ENCODE data around the gene BBS4. TPM values are rescaled to one million over a fixed set of nuclear protein-coding genes. Genes with fewer than 3 reads are reported as not detected.

BBS4 gene
- total RNA-seq, 2 experiments from 2014 or later, result 17.1 to 19.3 TPM

GRCh38 chr15:72758182-72758581 is 72.2 kb downstream of the BBS4 start:
- POLR2A ChIA-PET, result no interaction called here
- Mint-ChIP-seq H3K36me3 (peaks cover 28% of the 10 kb centered on the region), H3K4me1 (peaks cover 12% of the 10 kb centered on the region), H3K27me3 (no peaks in the 10 kb centered on the region), H3K27ac (no peak overlapping the region), H3K4me3 (no peak overlapping the region), H3K9me3 (no peaks in the 10 kb centered on the region)
- DNase-seq (no peak), ATAC-seq (ENCODE audit: low read depth) (no peak)

- Mint-ChIP-seq H3K27ac (no peak overlapping the region), H3K27me3 (no peaks in the 10 kb centered on the region)
- POLR2A ChIA-PET, result no interaction called here
These were observed 74.7 kb downstream of the BBS4 start for GRCh38 chr15:72760590-72761260.

GRCh38 chr15:72764656-72765055 is 78.6 kb downstream of the BBS4 start:
- Mint-ChIP-seq H3K27ac (no peak overlapping the region), H3K9me3 (peaks cover 7% of the 10 kb centered on the region), H3K4me1 (peaks cover 4% of the 10 kb centered on the region), H3K36me3 (peaks cover 48% of the 10 kb centered on the region), H3K27me3 (no peaks in the 10 kb centered on the region), H3K4me3 (no peak overlapping the region)
- ATAC-seq (ENCODE audit: low read depth) (no peak), DNase-seq (no peak)
- POLR2A ChIA-PET, result interaction anchor here (1.2 kb wide), 1 partner anchor 18 kb away, joined by 3 read pairs; no protein-coding TSS in a partner anchor

More at GRCh38 chr15:72760590-72761260, 74.7 kb downstream of the BBS4 start:
- DNase-seq, result no peak
- H3K36me3 Mint-ChIP-seq, result peaks cover 31% of the 10 kb centered on the region
- H3K4me1 Mint-ChIP-seq, result peaks cover 4% of the 10 kb centered on the region
- H3K9me3 Mint-ChIP-seq, result no peaks in the 10 kb centered on the region
- no peak overlapping the region for H3K4me3 Mint-ChIP-seq
- ATAC-seq (ENCODE audit: low read depth), result no peak

- peaks cover 7% of the 10 kb centered on the region for H3K9me3 Mint-ChIP-seq
- H3K27me3 Mint-ChIP-seq, result no peaks in the 10 kb centered on the region
- POLR2A ChIA-PET, result no interaction called here
- no peak overlapping the region for H3K27ac Mint-ChIP-seq
- H3K36me3 Mint-ChIP-seq, result peaks cover 57% of the 10 kb centered on the region
- DNase-seq (no peak), ATAC-seq (ENCODE audit: low read depth) (no peak)
- peaks cover 4% of the 10 kb centered on the region for H3K4me1 Mint-ChIP-seq
- H3K4me3 Mint-ChIP-seq, result no peak overlapping the region
These were observed 80.0 kb downstream of the BBS4 start for GRCh38 chr15:72766025-72766424.

DNA sequence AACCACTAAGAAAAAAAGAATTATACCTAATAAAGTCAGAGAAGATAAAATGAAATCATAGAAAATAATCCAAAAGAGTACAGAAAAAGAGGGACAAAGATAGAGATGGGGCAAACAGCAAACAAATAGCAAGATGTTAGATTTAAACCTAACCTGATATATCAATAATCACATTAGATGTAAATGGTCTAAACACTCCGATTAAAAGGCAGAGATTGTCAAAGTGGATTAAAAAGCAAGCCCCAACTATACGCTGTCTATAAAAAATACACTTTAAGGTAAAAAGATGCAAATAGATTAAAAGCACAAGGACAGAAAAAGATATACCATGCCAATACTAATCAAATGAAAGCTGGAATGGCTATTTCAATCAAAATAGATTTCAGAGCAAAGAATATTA is 80.8 kb downstream of the BBS4 start:
- POLR2A ChIA-PET, result no interaction called here
- peaks cover 7% of the 10 kb centered on the region for H3K9me3 Mint-ChIP-seq
- H3K4me3 Mint-ChIP-seq, result no peak overlapping the region
- no peak overlapping the region for H3K27ac Mint-ChIP-seq
- DNase-seq (no peak), ATAC-seq (ENCODE audit: low read depth) (no peak)
- H3K27me3 Mint-ChIP-seq, result no peaks in the 10 kb centered on the region
- peaks cover 6% of the 10 kb centered on the region for H3K4me1 Mint-ChIP-seq
- peaks cover 61% of the 10 kb centered on the region for H3K36me3 Mint-ChIP-seq

DNA sequence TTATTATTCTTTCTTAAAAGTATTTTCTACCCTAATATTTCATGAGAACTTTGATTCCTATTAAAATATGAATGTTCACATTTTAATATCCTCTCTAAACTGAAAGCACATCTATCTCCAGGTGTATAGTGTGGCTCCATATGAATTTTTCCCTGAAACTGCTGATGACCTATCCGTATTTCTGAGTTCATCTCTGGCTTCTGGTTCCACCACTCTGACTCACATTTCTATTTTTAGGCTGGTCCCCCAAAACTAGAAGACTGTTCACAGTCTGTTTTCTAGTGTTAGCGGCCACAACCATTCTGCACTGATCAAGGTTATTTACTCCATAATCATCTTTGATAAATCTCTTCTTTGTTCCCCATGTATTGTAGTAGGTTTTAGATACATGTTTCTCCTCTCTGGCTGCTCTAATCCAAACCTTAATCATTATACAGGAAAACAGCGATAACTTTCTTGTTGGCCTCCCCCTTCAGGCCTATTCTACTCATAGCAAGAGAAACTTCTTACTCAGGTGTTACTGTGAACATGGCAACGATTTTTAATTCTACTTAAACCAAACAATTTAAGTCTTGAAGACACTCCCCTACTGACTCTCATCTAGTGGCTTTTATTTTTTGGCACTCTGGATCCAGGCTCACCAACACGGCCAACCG is 84.8 kb downstream of the BBS4 start:
- H3K4me3 Mint-ChIP-seq, result no peak overlapping the region
- H3K36me3 Mint-ChIP-seq, result peaks cover 61% of the 10 kb centered on the region
- POLR2A ChIA-PET, result no interaction called here
- no peaks in the 10 kb centered on the region for H3K27me3 Mint-ChIP-seq
- ATAC-seq (ENCODE audit: low read depth) (no peak), DNase-seq (no peak)
- peaks cover 7% of the 10 kb centered on the region for H3K9me3 Mint-ChIP-seq
- H3K4me1 Mint-ChIP-seq, result peaks cover 15% of the 10 kb centered on the region
- no peak overlapping the region for H3K27ac Mint-ChIP-seq

- Mint-ChIP-seq H3K27me3 (no peaks in the 10 kb centered on the region), H3K4me1 (peaks cover 19% of the 10 kb centered on the region), H3K4me3 (no peak overlapping the region), H3K9me3 (peaks cover 7% of the 10 kb centered on the region), H3K27ac (no peak overlapping the region), H3K36me3 (peaks cover 57% of the 10 kb centered on the region)
- no peak for DNase-seq
- POLR2A ChIA-PET, result no interaction called here
- ATAC-seq (ENCODE audit: low read depth), result no peak
These were observed 85.3 kb downstream of the BBS4 start for GRCh38 chr15:72771329-72771725.

DNA sequence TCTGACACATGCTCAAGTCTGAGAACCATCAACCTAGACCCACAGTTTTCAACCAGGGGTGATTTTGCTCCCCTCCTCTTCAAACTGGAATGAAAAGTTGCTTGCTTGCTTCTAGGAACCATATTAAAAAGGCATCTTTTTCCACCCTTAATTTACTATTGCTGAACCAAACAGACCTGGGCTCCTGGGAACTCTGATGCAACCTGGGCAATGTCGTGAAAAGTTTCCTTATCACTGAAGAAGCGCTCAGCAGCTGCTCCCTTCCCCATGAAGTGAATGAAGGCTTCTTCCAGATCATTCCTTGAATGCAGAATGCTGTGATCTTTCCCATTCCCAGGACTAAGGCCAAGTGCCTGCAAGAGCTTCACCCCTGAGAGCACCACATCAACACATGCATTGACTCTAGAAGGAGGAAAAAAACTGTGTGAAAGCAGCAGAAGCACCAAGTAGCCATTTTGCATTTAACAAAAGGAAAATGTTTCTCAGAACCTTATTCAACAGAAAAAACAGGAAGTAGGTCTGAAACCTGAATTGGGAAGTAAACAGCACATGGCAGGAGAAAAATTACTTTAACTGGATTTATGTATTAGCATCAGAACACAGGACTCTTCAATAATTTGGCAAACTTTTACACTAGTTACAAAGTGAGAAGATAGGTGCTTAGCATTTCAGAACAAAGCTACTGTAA is 88.8 kb downstream of the BBS4 start:
- ATAC-seq (ENCODE audit: low read depth) (no peak), DNase-seq (no peak)
- POLR2A ChIA-PET, result no interaction called here
- peaks cover 39% of the 10 kb centered on the region for H3K36me3 Mint-ChIP-seq
- H3K4me1 Mint-ChIP-seq, result peaks cover 25% of the 10 kb centered on the region
- H3K27me3 Mint-ChIP-seq, result no peaks in the 10 kb centered on the region
- peak overlapping the region; percentile 22 for H3K27ac Mint-ChIP-seq
- no peak overlapping the region for H3K4me3 Mint-ChIP-seq
- H3K9me3 Mint-ChIP-seq, result no peaks in the 10 kb centered on the region

GRCh38 chr15:72778796-72779195 is 92.8 kb downstream of the BBS4 start:
- peaks cover 36% of the 10 kb centered on the region for H3K36me3 Mint-ChIP-seq
- no peaks in the 10 kb centered on the region for H3K9me3 Mint-ChIP-seq
- DNase-seq (no peak), ATAC-seq (ENCODE audit: low read depth) (no peak)
- no peak overlapping the region for H3K4me3 Mint-ChIP-seq
- H3K27ac Mint-ChIP-seq, result no peak overlapping the region
- no peaks in the 10 kb centered on the region for H3K27me3 Mint-ChIP-seq
- H3K4me1 Mint-ChIP-seq, result peaks cover 36% of the 10 kb centered on the region
- POLR2A ChIA-PET, result no interaction called here

DNA sequence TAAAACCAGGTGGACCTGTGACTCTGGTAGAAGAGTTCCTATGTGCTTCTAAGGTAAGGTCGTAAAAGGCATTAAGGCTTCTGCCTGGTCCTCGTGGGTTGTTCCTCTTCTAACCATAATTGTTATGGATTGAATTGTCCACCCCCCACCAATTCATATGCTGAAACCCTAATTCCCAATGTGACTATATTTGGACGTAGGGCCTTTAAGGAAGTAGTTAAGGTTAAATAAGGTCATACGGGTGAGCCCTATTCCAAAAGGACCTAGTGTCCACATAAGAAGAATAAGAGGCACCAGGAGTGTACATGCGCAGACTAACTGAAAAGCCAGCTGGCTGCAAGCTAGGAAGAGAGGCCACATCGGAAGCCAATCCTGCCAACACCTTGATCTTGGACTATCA is 95.6 kb downstream of the BBS4 start:
- DNase-seq (no peak), ATAC-seq (ENCODE audit: low read depth) (no peak)
- Mint-ChIP-seq H3K27ac (peak overlapping the region; percentile 30), H3K4me3 (peak overlapping the region; percentile 61), H3K4me1 (peaks cover 38% of the 10 kb centered on the region), H3K9me3 (no peaks in the 10 kb centered on the region), H3K36me3 (peaks cover 36% of the 10 kb centered on the region), H3K27me3 (no peaks in the 10 kb centered on the region)
- POLR2A ChIA-PET, result no interaction called here

GRCh38 chr15:72782274-72783003 is 96.4 kb downstream of the BBS4 start:
- DNase-seq (no peak), ATAC-seq (ENCODE audit: low read depth) (no peak)
- POLR2A ChIA-PET, result interaction anchor here (0.9 to 2.0 kb wide), 4 partner anchors 18 to 60 kb away, joined by 3 to 8 read pairs (median 4); no protein-coding TSS in a partner anchor
- Mint-ChIP-seq H3K4me1 (peaks cover 43% of the 10 kb centered on the region), H3K36me3 (peaks cover 36% of the 10 kb centered on the region), H3K9me3 (no peaks in the 10 kb centered on the region), H3K4me3 (peak overlapping the region; percentile 97), H3K27me3 (no peaks in the 10 kb centered on the region), H3K27ac (peak overlapping the region; percentile 99)

GRCh38 chr15:72783004-72783639 is 97.1 kb downstream of the BBS4 start:
- no peaks in the 10 kb centered on the region for H3K27me3 Mint-ChIP-seq
- peaks cover 43% of the 10 kb centered on the region for H3K4me1 Mint-ChIP-seq
- H3K4me3 Mint-ChIP-seq, result peak overlapping the region; percentile 97
- POLR2A ChIA-PET, result interaction anchor here (0.7 to 2.0 kb wide), 6 partner anchors 12 to 97 kb away, joined by 3 to 8 read pairs (median 4); no protein-coding TSS in a partner anchor
- no peak for ATAC-seq (ENCODE audit: low read depth)
- no peaks in the 10 kb centered on the region for H3K9me3 Mint-ChIP-seq
- peak overlapping the region; percentile 99 for H3K27ac Mint-ChIP-seq
- no peak for DNase-seq
- H3K36me3 Mint-ChIP-seq, result peaks cover 33% of the 10 kb centered on the region
